HG03460 (cell line): ENCODE data around the gene CCL4L2.
"Not testable (repeated sequence)": the region's sequence is repeated elsewhere in the genome, so short reads cannot be mapped to it uniquely, and the experiment has no call there.

Experiments
- ATAC-seq: cut with Tn5 transposase; IDR thresholded peaks from one replicate; pipeline ENCODE4 v1.9.1; 2021; ENCODE audit not compliant: unreplicated experiment

The CCL4L2 gene

DNA sequence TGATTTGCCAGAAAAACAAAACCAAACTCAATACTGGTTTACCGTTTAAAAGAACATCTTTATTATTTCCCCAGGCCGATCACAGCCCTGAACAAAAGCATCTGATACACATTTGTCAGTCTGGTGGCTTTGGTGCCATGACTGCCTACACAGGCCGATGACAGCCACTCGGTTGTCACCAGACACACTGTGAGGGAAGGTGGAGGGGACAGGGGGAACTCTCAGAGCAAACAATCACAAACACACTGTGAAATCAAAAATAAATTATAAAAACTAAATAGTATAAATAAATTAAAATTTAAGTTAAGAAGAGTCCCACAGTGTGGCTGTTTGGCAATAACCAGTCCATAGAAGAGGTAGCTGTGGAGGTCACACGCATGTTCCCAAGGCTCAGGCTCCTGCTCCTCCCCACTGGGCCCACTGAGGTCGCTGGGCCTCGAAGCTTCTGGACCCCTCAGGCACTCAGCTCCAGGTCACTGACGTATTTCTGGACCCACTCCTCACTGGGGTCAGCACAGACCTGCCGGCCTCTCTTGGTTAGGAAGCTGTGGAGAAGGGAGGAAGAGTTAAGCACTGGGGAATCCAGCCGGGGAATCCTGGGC is 15.9 kb upstream of the CCL4L2 start:
- ATAC-seq = not testable (repeated sequence)

DNA sequence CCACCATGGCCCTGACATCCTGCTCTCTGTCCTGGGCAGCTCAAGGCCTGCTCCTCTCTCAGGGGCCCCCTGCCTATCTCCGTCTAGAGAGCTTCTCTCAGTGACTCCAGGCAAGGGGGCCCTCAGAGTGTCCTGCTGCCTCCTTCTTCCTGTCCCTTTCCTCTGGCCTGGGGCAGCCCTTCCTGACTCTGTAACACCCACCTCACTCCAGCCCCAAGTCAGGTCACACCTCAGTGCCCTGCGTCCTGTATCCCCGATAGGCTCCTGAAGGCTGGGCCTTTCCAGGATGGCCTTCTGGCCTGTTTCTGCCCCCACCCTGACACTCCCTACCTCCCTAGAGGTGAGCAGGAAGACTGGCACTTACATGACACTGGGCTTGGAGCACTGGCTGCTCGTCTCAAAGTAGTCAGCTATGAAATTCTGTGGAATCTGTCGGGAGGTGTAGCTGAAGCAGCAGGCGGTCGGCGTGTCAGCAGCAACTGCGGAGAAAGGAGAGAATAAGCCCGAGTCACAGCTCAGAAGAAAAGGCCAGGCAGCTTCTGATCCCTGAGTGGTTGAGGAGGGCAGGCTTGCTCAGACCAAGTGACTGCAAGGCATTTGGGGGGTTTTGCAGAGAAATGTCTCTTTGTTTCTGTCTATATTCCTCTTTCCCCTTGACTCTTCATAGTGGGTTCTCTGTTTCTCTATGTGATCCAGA is 15.3 kb upstream of the CCL4L2 start:
- ATAC-seq = no peak

DNA sequence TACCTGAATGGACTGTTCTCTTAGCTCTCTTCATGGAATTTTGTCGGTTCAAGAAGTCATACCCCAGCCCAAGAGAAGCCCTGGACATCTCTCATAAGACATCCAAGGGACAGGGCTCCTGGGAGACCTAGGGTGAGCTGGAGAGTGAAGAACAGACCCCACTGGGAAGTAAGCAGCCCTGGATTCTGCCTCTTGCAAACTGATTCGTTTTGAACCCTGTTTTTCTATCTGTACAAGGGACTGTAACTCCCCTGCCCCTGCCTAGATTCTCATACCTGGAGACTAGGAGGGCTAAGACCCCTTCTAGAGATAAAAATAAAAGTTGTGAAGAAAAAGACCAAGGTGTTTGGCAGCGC is 14.8 kb upstream of the CCL4L2 start:
- ATAC-seq = no peak

DNA sequence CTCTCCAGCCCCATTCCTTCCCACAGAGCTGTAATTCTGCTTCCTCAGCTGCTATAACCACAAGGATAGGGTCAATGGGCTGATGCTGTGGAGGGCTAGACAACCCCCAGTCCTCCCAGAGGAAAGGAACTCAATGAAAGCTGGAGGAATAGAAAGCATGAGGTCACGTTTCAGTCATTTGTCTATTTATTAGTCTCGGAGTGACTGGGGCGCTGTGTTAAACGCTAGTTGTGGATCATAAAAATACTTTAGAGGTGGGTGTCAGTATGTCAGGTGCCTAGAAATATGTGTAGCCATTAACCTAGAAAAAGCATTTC is 13.5 kb upstream of the CCL4L2 start:
- peak; percentile 21 for ATAC-seq

DNA sequence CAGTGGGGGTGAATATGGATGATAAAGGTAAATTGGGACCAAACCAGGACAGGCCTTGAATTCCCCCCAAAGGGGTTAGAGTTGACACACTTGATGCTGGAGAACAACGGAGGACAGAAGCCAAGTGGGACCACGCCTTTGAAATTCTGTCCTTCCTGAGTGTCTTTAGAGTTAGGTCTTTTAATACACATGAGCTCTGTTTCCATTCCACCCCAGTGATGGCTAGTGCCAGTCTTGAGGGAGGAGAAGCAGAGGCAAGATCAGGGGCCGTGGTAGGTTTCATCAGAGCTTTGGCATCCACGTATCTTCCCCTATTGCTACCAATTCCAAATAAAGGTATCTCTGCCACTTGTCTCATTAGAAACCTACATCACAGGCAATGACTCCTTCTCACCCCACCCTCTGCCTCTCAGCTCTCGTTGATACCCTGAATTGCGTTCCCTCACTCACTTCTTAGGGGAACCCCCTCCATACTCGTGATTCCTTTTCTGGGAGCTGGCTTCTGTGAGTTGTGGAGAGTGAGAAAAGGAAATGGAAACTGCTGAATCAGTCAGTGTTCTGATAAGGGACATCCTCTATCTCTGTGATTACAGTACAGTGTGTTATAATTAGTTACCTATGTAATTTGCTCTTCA is 11.9 kb upstream of the CCL4L2 start:
- no peak for ATAC-seq

DNA sequence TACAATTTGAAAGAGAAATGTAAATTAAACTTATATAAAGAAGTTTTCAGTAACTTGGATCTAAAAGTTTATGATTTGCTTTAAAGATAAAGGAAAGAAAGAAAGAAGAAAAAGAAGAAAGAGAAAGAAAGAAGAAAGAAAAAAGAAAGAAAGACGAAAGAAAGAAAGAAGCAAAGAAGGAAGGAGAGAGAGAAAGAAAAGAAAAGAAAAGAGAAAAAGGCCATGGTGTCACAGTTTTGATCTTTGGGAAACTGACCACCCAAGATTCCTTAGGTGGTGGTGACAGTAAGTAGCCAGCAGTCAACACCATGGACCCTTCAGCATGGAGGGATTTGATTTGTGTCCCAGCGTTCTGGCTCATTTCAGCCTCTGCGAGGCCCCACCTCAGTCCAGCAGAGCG is 9.8 kb upstream of the CCL4L2 start:
- ATAC-seq = not testable (repeated sequence)

DNA sequence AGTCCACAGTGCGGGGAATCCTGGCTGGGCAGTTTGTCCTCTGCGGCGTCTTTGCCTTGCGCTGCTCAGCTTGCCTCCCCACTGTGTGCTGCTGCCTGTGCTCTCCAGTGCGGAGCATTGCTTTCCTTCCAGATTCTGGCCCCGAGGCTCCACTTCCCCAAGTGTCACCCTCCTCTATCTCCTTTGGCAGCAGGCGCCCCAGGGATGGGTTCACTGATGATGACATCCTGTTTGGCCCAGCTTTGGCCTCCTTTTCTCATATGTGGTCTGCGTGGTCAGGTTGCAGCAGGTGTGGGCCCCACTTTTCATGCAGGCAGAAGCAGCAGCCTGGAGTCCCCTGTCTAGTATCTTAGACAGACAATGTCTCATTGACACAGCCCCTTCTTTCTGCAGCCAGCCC is 9.4 kb upstream of the CCL4L2 start:
- ATAC-seq = not testable (repeated sequence)

DNA sequence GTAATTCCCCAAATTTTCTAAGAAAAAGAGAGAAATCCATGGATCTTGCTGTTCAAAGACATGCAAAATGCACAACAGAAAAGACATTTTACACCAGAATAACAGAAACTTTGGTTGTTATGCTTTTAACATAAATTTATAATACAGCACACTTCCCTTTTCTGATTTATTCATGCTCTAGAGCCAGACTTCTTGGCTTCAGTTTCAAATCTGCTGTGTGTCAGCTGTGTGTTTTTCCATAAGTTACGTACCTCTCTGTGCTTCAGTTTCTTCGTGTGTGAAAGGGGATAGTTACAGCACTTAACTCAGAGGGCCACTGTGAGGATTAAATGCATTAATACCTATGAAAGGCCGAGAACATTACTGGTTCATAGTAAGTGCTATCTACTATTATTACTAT is 7.5 kb upstream of the CCL4L2 start:
- no peak for ATAC-seq

DNA sequence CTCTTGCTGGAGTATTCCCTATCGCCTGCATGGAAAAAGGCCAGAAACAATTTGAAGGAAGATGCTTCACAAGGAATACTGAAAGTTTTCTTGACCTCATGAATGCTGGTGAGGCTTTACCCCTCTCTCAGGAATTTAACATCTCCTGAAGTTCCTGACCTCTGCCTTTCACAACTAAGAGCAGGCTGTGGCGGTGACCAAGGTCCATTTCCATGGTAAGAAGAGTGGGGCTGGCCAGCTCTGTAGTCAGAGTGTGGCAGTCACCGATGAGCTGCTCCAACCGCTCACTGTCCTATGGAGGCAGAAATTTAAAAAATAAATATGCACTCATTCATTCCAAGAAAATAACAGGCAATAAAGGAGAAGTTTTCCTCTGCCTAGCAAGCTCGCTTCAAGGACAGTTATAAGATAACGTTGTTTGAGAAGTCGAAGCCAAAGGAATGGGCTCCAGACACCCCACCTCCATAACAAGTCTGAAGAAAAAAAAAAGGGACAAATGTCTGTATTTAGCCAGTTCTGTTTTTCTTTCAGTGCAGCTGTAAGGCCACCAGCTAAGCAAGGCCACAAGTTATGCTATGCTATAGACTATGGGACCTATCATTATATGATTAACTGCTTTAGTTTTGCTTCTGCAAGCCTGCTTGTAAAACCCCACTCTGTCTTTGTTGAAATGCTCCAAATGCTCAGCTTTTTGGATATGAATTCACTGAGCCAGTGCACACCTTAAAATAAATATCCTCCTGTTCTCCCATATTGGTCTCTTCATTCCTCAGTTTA is 6.0 kb upstream of the CCL4L2 start:
- ATAC-seq = no peak

DNA sequence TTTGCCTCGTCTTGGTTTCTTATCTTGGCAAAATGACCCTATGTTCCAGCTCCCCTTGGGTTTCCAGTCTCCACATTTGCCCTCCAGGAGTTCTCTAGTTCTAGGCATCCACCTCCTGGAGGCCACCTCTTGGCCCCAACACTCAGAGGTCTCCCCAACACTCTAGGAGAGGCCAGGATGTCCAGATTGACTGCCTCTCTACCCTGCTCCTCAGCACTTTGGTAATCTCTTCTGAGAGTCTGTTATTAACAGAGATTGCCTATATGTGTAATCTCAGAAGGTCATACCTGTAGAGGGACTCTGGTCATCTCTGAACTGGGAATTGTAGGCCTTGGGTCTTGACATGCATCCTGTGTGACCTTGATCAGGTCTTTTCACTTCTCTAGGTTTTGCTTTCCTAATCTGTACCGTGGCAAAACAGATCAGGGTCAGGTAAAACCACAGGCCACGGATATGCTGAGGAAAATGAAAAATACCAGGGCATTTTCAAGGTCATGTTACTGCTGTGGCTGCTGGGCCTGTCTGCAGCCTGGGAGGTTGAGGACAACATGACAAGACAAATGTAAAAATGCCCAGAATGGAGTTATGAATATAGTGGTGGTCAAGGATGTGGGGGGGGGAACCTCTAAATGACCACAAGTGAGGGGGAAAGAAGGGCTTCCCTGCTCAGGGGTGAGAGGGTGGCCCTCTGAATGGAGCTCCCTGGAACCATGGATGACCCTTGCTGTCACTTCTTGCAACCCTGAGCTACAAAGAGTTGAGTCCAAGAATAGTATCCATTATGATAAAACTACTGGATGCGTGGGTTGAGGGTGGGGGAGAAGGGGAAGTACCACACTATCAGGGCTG is 5.0 kb upstream of the CCL4L2 start:
- no peak for ATAC-seq

DNA sequence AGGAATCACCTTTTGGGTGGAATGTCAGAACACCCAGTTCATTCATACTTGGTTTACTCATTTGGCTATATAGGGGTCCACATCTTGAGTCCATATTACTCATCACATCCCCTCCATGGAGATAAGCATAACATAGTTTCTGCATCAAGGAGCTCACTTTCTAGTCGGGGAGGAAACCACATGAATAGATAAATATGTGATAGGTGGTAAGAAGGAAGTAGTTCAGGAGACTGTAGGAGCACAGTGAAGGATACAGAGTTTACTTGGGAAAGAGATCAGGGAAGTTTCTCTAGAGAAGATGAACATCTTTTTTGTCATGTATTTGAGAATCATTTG is 4.4 kb upstream of the CCL4L2 start:
- not testable (repeated sequence) for ATAC-seq

DNA sequence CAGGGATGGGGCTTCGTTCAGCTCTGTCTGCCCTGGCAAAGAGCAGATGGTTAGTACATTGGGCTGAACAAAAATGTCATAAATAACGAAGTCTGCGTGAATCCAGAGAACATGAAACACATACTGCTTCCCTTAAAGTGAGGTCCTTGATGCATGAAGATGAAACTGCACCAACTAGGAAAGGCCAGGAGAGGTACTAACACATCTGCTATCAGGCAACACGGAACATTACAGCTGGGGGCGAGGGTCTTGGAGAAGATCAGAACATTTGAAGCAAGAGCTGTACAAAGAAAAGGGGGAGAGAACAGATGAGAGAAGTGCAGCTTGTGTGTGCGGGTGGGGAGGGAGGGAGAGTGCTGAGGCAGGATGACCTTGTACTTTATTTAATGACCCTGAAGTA is 3.5 kb upstream of the CCL4L2 start:
- ATAC-seq = not testable (repeated sequence)

DNA sequence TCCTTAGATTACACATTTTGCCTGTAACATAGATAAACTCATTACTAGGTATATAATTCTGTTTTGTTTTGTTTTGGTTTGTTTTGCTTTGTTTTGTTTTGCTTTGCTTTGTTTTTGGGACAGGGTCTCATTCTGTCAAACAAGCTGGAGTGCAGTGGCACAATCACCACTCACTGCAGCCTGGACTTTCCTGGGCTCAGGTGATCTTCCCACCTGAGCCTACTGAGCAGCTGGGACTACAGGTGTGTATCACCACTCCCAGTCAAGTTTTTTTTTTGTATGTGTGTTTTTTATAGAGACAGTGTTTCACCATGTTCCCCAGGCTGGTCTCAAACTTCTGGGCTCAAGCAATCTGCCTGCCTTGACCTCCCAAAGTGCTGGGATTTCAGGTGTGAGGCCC is 1.3 kb upstream of the CCL4L2 start:
- ATAC-seq = no peak

DNA sequence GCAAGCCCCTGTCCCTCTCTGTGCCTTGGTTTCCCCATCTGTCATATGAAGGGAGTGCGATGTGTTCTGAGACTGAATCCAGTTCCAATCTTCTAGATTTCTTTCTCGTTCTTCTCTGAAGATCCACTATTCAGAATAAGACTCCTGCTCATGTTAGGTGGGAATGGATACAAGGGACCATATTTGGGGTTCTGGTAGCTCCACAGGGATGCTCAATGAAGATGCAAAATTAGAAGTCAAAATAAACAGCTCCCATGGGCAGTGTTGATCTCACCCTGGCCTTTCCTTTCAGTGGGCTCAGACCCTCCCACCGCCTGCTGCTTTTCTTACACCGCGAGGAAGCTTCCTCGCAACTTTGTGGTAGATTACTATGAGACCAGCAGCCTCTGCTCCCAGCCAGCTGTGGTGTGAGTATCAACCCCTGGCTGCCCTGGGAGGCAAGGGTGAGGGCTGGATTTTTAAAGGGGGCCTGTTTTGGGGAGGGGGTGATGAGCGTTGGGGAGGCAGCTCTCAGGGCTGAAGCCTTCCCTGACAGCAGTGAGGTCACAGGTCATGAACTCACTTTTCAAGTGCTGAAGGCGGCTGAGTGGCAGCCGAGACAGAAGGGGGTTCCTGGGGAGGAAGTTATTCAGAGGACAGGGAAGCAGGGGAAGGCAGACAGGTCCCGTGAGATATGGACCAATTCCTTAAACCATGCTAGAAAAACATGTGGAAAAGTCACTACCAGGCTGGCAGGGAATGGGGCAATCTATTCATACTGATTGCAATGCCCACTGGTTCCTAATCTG is 815 bp downstream of the CCL4L2 start:
- not testable (repeated sequence) for ATAC-seq

DNA sequence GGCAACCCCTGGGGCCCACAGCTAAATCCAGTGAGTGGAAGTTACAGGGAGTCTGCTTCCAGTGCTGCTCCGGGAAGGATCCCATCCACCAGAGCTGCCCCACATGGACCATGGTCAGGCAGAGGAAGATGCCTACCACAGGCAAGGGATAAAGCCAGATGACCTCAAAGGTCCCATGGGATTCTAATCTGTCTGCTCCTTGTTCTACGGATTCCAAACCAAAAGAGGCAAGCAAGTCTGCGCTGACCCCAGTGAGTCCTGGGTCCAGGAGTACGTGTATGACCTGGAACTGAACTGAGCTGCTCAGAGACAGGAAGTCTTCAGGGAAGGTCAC is 1.4 kb downstream of the CCL4L2 start:
- ATAC-seq = no peak

DNA sequence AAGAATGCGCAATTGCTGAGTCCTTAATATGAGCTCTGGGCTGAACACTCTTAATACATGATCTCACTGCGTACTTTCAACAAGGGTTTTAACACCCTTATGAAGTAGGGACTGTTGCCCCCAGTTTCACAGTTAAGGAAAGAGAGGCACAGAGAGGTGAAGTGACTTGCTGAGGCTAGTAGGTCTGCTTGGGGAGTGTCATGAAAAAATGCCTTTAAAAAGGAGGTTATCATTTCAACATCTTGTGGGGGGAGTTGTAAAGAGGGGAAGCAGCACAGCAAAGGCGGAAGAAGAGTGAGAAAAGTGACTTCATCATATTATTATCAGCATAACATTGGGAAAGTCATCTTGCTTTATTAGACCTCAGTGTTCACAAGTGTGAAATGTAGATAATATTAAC is 2.1 kb downstream of the CCL4L2 start:
- ATAC-seq = no peak

DNA sequence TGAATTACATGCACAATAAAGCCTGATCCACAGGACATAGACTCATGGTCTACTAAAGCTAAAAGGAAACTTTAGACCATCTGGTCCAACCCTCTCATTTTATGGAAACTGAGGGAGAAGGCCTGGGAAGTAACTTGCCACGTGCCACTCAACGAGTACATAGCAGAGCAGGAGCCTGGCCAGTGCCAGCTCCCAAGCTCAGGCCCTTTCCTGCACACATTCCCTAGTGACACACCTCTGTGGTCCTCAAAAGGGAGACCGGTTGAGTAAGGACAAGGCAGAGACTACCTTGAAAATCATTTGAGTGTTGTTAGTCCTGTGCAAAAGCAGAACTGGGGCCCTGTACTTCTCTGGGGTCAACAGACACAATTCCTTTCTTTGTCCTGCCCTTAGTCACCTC is 2.8 kb downstream of the CCL4L2 start:
- no peak for ATAC-seq

DNA sequence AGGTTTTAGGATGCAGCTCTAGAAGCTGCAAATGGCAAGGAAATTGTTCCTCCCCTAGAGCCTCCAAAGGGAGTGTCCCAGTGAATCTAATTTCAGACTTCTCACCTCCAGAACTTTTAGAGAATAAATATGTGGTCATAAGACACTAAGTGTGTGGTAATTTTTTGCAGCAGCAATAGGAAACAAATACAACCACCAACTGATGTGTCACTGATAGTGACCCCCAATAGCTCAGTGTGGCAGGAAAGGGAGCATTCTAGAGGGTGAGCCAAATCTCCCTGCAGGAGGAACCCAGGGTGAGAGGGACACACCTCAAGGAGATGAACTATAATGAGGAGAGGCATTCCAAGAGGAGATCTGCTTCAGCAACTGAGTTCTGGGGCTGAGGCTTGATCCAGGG is 4.1 kb downstream of the CCL4L2 start:
- no peak for ATAC-seq

DNA sequence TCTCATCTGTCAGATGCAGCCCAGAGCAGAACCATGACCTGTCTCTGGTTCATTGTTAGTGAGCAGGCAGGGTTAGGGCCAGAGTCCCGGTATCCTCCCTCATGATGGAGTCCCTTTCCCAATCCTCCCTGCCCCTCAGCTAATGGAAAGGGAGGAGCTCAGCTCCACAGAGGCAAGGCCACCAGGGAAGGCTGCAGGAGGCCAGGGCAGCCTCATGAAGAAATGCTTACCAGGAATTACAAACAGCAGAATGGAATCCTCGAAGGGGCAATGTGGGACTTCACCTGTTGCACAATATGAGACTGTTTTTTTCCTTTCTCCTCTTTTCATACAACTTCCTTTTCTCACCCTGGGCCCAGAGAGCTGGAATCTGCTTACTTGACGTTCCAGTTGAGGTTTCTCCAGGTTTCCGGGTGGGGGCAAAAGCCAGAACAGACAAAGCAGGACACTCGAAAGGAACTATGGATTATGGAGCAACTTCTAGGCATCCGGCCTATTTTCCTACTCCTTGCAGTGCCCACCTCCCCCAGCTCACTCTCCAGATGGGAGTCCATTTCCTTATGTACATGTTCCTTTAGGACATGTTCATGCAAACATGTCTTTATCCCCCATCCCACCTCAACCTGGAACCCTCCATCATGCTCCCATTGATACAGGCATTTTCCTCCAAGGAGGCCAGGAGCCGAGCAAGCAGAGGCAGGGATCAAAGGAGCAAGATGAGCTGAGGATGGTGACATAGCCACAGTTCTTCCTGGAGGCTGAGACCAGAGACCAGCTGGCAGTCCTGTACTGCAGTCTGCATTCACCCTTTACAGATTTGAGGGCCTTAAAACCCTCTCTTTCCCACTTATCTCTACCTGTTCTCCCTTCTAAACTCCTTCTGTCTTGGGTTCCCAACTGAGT is 4.8 kb downstream of the CCL4L2 start:
- not testable (repeated sequence) for ATAC-seq

DNA sequence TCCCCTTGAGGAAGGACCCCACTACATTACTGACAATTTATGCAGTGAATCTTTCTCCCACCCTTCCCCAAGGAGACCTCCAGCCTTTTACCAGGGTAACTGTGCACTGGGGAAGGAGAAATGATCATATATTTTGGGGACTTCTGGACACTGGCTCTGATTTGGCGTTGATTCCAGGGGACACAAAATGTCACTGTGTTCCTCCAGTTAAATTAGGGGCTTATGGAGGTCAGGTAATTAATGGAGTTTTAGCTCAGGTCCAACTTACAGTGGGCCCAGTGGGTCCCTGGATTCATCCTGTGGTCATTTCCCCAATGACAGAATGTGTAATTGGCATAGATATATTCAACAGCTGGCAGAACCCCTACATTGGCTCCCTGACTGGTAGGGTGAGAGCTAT is 8.7 kb downstream of the CCL4L2 start:
- ATAC-seq = not testable (repeated sequence)
